Cardiac fibroblast (primary cell): ENCODE measurements around the gene DLGAP4.

Source experiments
- DNase-seq, 2 donors: peaks; one replicate each; pipeline versions ENCODE4 v3.0.0 to v3.0.0-alpha.2; 2010; ENCODE audit warnings: low read depth in 2 of 2
- H3K4me3 ChIP-seq, 2 donors: replicated peaks in 1 of 2; 1 replicate in 1 of 2; 2 replicates in 1 of 2; pipeline ENCODE4 v1.5.1; 2011; ENCODE audit warnings: low read depth in 2 of 2, low read length in 2 of 2, mild to moderate bottlenecking in 2 of 2, moderate library complexity in 1 of 2
- CTCF ChIP-seq: IDR thresholded peaks from one replicate; pipeline ENCODE4 v1.5.1; 2011; ENCODE audit warnings: low read depth, mild to moderate bottlenecking, low read length, inconsistent platforms

The DLGAP4 gene

GRCh38 chr20:36346256-36346655, 40.1 kb downstream of the DLGAP4 start:
- TF ChIP-seq CTCF = no peak
- no peak for DNase-seq
- H3K4me3 ChIP-seq = no peak overlapping the region

GRCh38 chr20:36349384-36350170, 43.4 kb downstream of the DLGAP4 start:
- no peak for TF ChIP-seq CTCF
- no peak overlapping the region for H3K4me3 ChIP-seq
- DNase-seq = no peak

GRCh38 chr20:36350439-36350838, 44.3 kb downstream of the DLGAP4 start:
- no peak for TF ChIP-seq CTCF
- no peak overlapping the region for H3K4me3 ChIP-seq
- no peak for DNase-seq

- no peak for DNase-seq
- TF ChIP-seq CTCF = no peak
- no peak overlapping the region for H3K4me3 ChIP-seq
Measured at GRCh38 chr20:36351937-36352336, 45.8 kb downstream of the DLGAP4 start.

GRCh38 chr20:36352843-36353553, 46.9 kb downstream of the DLGAP4 start:
- DNase-seq = no peak
- TF ChIP-seq CTCF = no peak
- no peak overlapping the region for H3K4me3 ChIP-seq

- no peak for DNase-seq
- H3K4me3 ChIP-seq = no peak overlapping the region
- no peak for TF ChIP-seq CTCF
Measured at GRCh38 chr20:36353740-36354139, 47.6 kb downstream of the DLGAP4 start.
